SU-DHL-6 (cell line): ENCODE measurements around the gene GOLGA7B.

ENCODE experiments used
- EZH2phosphoT487 ChIP-seq: fragments of 200-600 bp; sonication (generic), shearing (Covaris generic); conservative IDR thresholded peaks from 2 replicates; pipeline ENCODE4 v1.6.1; 2018; ENCODE audit warnings: mild to moderate bottlenecking, antibody characterized with exemption, low read length, moderate library complexity, mixed read lengths
- TF ChIP-seq, protein P1 (sequence below): fragments of 200-600 bp; sonication (generic); IDR thresholded peaks from one replicate; pipeline ENCODE4 v1.5.1; 2017; ENCODE audit warnings: antibody characterized with exemption, mild to moderate bottlenecking, low read length, moderate library complexity; ENCODE audit not compliant: insufficient read depth, poor library complexity, severe bottlenecking

GRCh38 chr10:97827702-97828291 lies 21.8 kb upstream of the GOLGA7B start:
- TF ChIP-seq, protein P1, sequence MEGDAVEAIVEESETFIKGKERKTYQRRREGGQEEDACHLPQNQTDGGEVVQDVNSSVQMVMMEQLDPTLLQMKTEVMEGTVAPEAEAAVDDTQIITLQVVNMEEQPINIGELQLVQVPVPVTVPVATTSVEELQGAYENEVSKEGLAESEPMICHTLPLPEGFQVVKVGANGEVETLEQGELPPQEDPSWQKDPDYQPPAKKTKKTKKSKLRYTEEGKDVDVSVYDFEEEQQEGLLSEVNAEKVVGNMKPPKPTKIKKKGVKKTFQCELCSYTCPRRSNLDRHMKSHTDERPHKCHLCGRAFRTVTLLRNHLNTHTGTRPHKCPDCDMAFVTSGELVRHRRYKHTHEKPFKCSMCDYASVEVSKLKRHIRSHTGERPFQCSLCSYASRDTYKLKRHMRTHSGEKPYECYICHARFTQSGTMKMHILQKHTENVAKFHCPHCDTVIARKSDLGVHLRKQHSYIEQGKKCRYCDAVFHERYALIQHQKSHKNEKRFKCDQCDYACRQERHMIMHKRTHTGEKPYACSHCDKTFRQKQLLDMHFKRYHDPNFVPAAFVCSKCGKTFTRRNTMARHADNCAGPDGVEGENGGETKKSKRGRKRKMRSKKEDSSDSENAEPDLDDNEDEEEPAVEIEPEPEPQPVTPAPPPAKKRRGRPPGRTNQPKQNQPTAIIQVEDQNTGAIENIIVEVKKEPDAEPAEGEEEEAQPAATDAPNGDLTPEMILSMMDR, result no peak
- no peak for TF ChIP-seq EZH2phosphoT487
